ENCODE data around the gene RNASEH2B.

DNA sequence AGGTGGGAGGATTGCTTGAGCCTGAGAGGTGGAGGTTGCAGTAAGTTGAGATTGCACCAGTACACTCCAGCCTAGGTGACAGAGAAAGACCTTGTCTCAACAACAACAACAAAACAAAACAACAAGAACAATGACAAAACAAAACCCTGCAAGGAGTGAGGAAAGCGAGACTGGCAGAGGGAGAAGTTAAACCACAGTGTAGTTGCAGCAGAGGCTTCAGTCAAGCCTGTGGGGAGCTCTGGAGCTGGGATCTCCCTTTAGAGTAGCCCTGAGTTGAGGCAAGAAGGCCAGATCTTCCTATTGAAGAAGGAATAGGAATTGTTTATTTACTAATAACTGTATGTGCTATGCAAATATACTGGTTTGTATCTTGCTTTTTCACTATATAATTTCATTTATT is 25.3 kb upstream of the RNASEH2B start:
- TF ChIP-seq, protein P1, sequence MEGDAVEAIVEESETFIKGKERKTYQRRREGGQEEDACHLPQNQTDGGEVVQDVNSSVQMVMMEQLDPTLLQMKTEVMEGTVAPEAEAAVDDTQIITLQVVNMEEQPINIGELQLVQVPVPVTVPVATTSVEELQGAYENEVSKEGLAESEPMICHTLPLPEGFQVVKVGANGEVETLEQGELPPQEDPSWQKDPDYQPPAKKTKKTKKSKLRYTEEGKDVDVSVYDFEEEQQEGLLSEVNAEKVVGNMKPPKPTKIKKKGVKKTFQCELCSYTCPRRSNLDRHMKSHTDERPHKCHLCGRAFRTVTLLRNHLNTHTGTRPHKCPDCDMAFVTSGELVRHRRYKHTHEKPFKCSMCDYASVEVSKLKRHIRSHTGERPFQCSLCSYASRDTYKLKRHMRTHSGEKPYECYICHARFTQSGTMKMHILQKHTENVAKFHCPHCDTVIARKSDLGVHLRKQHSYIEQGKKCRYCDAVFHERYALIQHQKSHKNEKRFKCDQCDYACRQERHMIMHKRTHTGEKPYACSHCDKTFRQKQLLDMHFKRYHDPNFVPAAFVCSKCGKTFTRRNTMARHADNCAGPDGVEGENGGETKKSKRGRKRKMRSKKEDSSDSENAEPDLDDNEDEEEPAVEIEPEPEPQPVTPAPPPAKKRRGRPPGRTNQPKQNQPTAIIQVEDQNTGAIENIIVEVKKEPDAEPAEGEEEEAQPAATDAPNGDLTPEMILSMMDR (IDR thresholded peaks at IDR 0.05): no peak
- TF ChIP-seq EP300 (IDR thresholded peaks at IDR 0.05; ENCODE audit: low read depth) (no peak), POLR2A (IDR thresholded peaks at IDR 0.05) (no peak)
